ENCODE results near the gene PYY.

Gene PYY

GRCh38 chr17:43953746-43954145, at the start of gene PYY:
PYY (minus strand) TSS chr17:43953940; CDS start chr17:43953483, 457 bp downstream.
- H3K36me3 ChIP-seq = no peaks in the 10 kb centered on the region
- H3K9me3 ChIP-seq (ENCODE audit: severe bottlenecking) = no peaks in the 10 kb centered on the region
- DNase-seq = peak; percentile 53
- H3K4me3 ChIP-seq (ENCODE audit: low read depth, low read length) = no peak within 1 kb of the TSS
- no peak for TF ChIP-seq CTCF (IDR thresholded peaks at IDR 0.05; ENCODE audit: low read depth, low read length)
- peak within 1 kb of the TSS; percentile 74 for H3K27ac ChIP-seq
- H3K27me3 ChIP-seq (ENCODE audit: insufficient read depth, low read depth, severe bottlenecking) = no peaks in the 10 kb centered on the region

DNA sequence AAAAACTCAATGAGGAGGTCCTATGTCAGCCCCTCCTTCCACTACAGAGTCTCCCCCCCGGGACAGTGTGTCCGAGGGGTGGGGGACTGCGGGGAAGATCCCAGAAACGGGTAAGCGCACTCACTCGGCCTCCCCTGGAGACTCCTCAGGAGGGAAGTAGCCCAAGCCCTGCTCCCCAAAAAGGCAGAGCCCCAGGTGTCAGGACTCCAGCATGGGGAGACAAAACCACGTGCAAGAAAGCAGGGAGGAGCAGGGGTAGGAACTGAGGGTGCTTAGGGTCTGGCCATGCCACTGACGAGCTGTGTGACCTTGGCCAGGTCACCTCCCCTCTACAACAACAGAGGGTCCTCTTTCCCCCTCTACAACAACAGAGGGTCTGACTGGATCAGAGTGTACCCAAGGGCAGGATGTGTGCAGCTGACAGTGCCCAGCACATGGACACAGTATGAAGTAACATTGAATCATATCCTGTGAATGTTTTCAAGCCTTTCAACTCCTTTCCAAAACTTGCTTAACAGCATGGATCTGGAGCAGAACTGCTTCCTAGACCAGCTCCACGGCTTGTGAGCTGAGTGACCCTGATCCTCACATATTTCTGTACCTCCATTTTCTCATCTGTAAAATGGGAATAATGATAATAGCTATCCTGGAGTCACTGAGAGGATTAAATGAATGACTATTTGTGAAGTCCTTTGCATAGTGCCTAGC, 48.6 kb upstream of the PYY start:
- TF ChIP-seq CTCF (IDR thresholded peaks at IDR 0.05; ENCODE audit: low read depth, low read length) = no peak
- no peak overlapping the region for H3K27ac ChIP-seq
- DNase-seq = no peak

GRCh38 chr17:44001461-44001920, 47.8 kb upstream of the PYY start:
- Histone ChIP-seq H3K27me3 (ENCODE audit: insufficient read depth, low read depth, severe bottlenecking) (no peaks in the 10 kb centered on the region), H3K9me3 (ENCODE audit: severe bottlenecking) (no peaks in the 10 kb centered on the region), H3K36me3 (no peaks in the 10 kb centered on the region), H3K4me3 (ENCODE audit: low read depth, low read length) (no peak overlapping the region), H3K27ac (no peak overlapping the region)
- DNase-seq = no peak
- TF ChIP-seq CTCF (IDR thresholded peaks at IDR 0.05; ENCODE audit: low read depth, low read length) = no peak

More for the DNA sequence above, 48.6 kb upstream of the PYY start:
- Histone ChIP-seq H3K36me3 (no peaks in the 10 kb centered on the region), H3K27me3 (ENCODE audit: insufficient read depth, low read depth, severe bottlenecking) (no peaks in the 10 kb centered on the region), H3K9me3 (ENCODE audit: severe bottlenecking) (no peaks in the 10 kb centered on the region), H3K4me3 (ENCODE audit: low read depth, low read length) (no peak overlapping the region)

- no peak for TF ChIP-seq CTCF (IDR thresholded peaks at IDR 0.05; ENCODE audit: low read depth, low read length)
- Histone ChIP-seq H3K36me3 (no peaks in the 10 kb centered on the region), H3K27ac (no peak overlapping the region), H3K27me3 (ENCODE audit: insufficient read depth, low read depth, severe bottlenecking) (no peaks in the 10 kb centered on the region), H3K4me3 (ENCODE audit: low read depth, low read length) (no peak overlapping the region), H3K9me3 (ENCODE audit: severe bottlenecking) (no peaks in the 10 kb centered on the region)
- DNase-seq = no peak
These were observed 47.2 kb upstream of the PYY start for GRCh38 chr17:44000871-44001460.

DNA sequence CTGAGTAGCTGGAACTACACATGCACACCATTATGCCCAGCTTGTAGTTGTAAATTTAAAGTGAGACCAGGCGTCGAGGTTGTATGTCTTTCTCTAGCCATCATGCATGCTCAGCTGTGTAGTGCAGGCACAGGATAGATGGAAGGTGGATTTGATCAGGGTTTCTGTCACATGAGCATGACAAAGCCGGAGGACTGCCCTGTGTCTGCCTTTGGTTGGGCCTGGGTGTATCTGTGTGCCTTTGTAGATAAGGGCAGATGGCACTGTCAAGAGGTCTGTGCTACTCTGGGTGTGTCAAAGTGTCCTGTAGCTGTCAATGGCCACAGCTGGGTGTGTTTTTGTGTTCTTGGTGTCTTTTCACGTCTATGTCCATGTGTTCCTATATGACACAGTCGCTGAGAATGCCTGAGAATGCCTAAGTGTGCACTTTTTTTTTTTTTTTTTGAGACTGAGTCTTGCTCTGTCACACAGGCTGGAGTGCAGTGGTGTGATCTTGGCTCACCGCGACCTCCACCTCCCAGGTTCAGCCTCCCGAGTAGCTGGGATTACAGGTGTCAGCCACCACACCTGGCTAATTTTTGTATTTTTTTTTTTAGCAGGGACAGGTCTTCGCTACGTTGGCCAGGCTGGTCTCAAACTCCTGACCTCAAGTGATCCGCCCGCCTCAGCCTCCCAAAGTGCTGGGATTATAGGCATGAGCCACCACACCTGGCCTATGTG, 46.6 kb upstream of the PYY start:
- H3K4me3 ChIP-seq (ENCODE audit: low read depth, low read length) = no peak overlapping the region
- no peaks in the 10 kb centered on the region for H3K36me3 ChIP-seq
- H3K9me3 ChIP-seq (ENCODE audit: severe bottlenecking) = no peaks in the 10 kb centered on the region
- no peak for DNase-seq
- H3K27me3 ChIP-seq (ENCODE audit: insufficient read depth, low read depth, severe bottlenecking) = no peaks in the 10 kb centered on the region
- no peak for TF ChIP-seq CTCF (IDR thresholded peaks at IDR 0.05; ENCODE audit: low read depth, low read length)
- no peak overlapping the region for H3K27ac ChIP-seq
